ENCODE results near the gene ITIH3. TPM values are rescaled to one million over a fixed set of nuclear protein-coding genes. Genes with fewer than 3 reads are reported as not detected.
A peak's percentile ranks its signal among the peaks of the same experiment; 100 is the strongest.

ITIH3 gene
- total RNA-seq, 1 experiment from 2014 or later, result 0.67 TPM

DNA sequence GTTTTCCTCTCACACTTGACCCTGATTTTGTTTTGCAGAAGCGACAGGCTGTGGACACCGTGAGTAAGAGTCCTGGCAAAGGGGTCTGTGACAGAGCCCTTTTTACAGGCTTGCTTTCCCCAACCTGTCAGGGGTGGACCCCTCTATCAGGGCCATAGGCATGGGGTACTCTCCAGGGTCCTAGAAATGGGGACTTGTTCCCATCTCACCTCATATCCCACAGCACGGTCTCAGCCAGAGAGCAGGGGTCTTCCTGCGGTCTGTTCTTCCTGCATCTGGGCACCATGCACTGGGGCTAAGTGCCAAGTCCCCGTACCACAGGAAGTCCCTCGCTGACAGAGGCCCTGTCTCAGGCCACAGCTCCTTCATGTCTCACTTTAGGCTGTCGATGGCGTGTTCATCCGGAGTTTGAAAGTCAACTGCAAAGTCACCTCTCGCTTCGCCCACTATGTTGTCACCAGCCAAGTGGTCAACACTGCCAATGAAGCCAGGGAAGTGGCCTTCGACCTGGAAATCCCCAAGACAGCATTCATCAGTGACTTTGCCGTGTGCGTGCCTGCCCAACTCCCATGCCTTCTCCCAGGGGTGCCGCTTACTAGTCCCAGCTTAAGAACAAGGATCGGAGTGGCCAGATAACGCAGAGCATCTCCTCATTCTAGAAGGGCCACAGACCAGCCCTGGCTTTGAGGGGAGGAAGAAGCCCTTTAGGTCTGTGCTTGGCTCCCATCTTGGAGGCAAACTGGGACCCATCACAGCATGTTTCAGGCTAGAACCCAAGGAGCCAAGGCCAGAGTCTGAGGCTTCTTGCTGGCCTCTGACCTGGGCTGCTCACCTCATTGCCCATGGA lies 16.4 kb upstream of the ITIH3 start:
- no peak overlapping the region for H3K27ac ChIP-seq (ENCODE audit: low read length)
- BruUV-seq (replicated peaks), result no TSS peak
- H3K4me3 ChIP-seq (ENCODE audit: low read depth in 2 of 2, low read length in 2 of 2), result no peak overlapping the region
- H3K4me1 ChIP-seq (ENCODE audit: control insufficient read depth, insufficient read depth, low read length), result no peaks in the 10 kb centered on the region
- H3K36me3 ChIP-seq (ENCODE audit: control insufficient read depth, insufficient read depth, low read length), result no peaks in the 10 kb centered on the region
- no peaks in the 10 kb centered on the region; the same call in 1 of the 2 replicates for H3K27me3 ChIP-seq (ENCODE audit: control insufficient read depth, insufficient read depth, low read length)
- H3K9me3 ChIP-seq (ENCODE audit: control insufficient read depth, insufficient read depth, low read depth, low read length), result no peaks in the 10 kb centered on the region
- TF ChIP-seq, protein P1, sequence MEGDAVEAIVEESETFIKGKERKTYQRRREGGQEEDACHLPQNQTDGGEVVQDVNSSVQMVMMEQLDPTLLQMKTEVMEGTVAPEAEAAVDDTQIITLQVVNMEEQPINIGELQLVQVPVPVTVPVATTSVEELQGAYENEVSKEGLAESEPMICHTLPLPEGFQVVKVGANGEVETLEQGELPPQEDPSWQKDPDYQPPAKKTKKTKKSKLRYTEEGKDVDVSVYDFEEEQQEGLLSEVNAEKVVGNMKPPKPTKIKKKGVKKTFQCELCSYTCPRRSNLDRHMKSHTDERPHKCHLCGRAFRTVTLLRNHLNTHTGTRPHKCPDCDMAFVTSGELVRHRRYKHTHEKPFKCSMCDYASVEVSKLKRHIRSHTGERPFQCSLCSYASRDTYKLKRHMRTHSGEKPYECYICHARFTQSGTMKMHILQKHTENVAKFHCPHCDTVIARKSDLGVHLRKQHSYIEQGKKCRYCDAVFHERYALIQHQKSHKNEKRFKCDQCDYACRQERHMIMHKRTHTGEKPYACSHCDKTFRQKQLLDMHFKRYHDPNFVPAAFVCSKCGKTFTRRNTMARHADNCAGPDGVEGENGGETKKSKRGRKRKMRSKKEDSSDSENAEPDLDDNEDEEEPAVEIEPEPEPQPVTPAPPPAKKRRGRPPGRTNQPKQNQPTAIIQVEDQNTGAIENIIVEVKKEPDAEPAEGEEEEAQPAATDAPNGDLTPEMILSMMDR (IDR thresholded peaks at IDR 0.05), result no peak
- no peak for TF ChIP-seq TCF7L2 (IDR thresholded peaks at IDR 0.05; ENCODE audit: low read depth, low read length)
- no peak for TF ChIP-seq POLR2AphosphoS5 (IDR thresholded peaks at IDR 0.05; ENCODE audit: low read depth, low read length)
- no peak for TF ChIP-seq SIN3A (IDR thresholded peaks at IDR 0.05; ENCODE audit: borderline replicate concordance, insufficient read depth, low read depth, low read length)
- TF ChIP-seq, protein P2, sequence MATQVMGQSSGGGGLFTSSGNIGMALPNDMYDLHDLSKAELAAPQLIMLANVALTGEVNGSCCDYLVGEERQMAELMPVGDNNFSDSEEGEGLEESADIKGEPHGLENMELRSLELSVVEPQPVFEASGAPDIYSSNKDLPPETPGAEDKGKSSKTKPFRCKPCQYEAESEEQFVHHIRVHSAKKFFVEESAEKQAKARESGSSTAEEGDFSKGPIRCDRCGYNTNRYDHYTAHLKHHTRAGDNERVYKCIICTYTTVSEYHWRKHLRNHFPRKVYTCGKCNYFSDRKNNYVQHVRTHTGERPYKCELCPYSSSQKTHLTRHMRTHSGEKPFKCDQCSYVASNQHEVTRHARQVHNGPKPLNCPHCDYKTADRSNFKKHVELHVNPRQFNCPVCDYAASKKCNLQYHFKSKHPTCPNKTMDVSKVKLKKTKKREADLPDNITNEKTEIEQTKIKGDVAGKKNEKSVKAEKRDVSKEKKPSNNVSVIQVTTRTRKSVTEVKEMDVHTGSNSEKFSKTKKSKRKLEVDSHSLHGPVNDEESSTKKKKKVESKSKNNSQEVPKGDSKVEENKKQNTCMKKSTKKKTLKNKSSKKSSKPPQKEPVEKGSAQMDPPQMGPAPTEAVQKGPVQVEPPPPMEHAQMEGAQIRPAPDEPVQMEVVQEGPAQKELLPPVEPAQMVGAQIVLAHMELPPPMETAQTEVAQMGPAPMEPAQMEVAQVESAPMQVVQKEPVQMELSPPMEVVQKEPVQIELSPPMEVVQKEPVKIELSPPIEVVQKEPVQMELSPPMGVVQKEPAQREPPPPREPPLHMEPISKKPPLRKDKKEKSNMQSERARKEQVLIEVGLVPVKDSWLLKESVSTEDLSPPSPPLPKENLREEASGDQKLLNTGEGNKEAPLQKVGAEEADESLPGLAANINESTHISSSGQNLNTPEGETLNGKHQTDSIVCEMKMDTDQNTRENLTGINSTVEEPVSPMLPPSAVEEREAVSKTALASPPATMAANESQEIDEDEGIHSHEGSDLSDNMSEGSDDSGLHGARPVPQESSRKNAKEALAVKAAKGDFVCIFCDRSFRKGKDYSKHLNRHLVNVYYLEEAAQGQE (IDR thresholded peaks at IDR 0.05; ENCODE audit: insufficient read depth in 1 of 2, low read depth in 2 of 2, low read length in 1 of 2), result 0 out of 4 replicates have a peak, but pooled peaks of 1 of the 2 experiments have one; percentile 33
- ChIA-PET CTCF (no interaction called here), POLR2A (no interaction called here)
- DNase-seq (ENCODE audit: low read depth, low spot score), result no peak
- in situ Hi-C loops (cut with HindIII; ENCODE audit: low pct_unique_long_range_greater_than_20kb, low sequenced_read_pairs), result no loop called here
- ATAC-seq, result no peak
- intact Hi-C loops (cut with micrococcal nuclease; ENCODE audit: unreplicated experiment), result no loop called here

DNA sequence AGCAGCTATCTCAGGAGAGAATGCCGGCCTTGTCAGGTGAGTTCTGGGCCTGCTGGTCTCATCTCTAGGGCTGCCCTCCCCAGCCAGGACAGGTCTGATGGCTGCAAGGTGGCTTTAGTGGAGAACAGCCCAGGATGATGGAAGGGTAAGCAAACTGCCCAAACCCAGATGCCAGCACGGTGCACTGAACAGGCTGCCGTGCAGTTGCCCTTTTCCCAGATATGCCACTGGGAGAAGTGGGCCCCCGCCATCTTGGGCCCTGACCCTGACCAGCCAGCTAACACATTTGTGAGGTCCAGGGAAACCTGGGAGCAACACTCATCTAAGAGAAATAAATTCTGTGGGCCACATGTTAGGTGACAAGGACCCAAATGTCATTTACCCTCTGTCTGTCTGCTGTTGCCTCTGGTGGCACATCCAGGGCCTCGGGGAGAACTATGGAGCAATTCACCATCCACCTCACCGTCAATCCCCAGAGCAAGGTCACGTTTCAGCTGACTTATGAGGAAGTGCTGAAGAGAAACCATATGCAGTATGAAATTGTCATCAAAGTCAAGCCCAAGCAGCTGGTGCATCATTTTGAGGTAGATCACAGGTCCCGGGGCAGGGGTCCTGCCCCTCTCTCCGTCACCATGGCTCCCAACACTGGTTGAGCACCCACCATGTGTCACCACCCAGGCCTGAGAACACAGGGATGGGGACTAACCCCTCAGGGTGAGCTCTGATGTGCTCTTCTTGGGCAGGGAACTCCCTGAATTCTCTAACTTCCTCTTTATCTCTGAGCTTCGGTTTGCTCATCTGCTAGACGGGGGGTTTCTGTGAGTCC lies 15.4 kb upstream of the ITIH3 start:
- DNase-seq (ENCODE audit: low read depth, low spot score) (no peak), ATAC-seq (no peak)
- ChIA-PET POLR2A (no interaction called here), CTCF (interaction anchor here (0.6 kb wide), 1 partner anchor 19 kb away, joined by 3 read pairs; no protein-coding TSS in a partner anchor)
- no TSS peak for BruUV-seq (replicated peaks)
- in situ Hi-C loops (cut with HindIII; ENCODE audit: low pct_unique_long_range_greater_than_20kb, low sequenced_read_pairs) (no loop called here), intact Hi-C loops (cut with micrococcal nuclease; ENCODE audit: unreplicated experiment) (no loop called here)
- H3K4me3 ChIP-seq (ENCODE audit: low read depth in 2 of 2, low read length in 2 of 2), result no peak overlapping the region
- no peaks in the 10 kb centered on the region for H3K4me1 ChIP-seq (ENCODE audit: control insufficient read depth, insufficient read depth, low read length)
- no peaks in the 10 kb centered on the region for H3K9me3 ChIP-seq (ENCODE audit: control insufficient read depth, insufficient read depth, low read depth, low read length)
- TF ChIP-seq POLR2AphosphoS5 (IDR thresholded peaks at IDR 0.05; ENCODE audit: low read depth, low read length) (no peak), TCF7L2 (IDR thresholded peaks at IDR 0.05; ENCODE audit: low read depth, low read length) (no peak), SIN3A (IDR thresholded peaks at IDR 0.05; ENCODE audit: borderline replicate concordance, insufficient read depth, low read depth, low read length) (no peak)
- TF ChIP-seq, protein P2 (IDR thresholded peaks at IDR 0.05; ENCODE audit: insufficient read depth in 1 of 2, low read depth in 2 of 2, low read length in 1 of 2), result no peak
- TF ChIP-seq, protein P1 (IDR thresholded peaks at IDR 0.05), result no peak
- no peaks in the 10 kb centered on the region for H3K36me3 ChIP-seq (ENCODE audit: control insufficient read depth, insufficient read depth, low read length)
- no peaks in the 10 kb centered on the region; the same call in 1 of the 2 replicates for H3K27me3 ChIP-seq (ENCODE audit: control insufficient read depth, insufficient read depth, low read length)
- H3K27ac ChIP-seq (ENCODE audit: low read length), result no peak overlapping the region
